H1 (cell line): Measurements from ENCODE around the gene KCNT1. TPM values are rescaled to one million over a fixed set of nuclear protein-coding genes. Genes with fewer than 3 reads are reported as not detected.

Experiments
- CTCF ChIA-PET: fragments of 300-600 bp; sonication (Branson Sonifier 250); formaldehyde crosslinking; loops from one replicate; lab custom pipeline; 2021; ENCODE audit not compliant: partially characterized antibody; lab: Charles Lee
- POLR2A ChIA-PET: fragments of 300-600 bp; sonication (Branson Sonifier 250); formaldehyde crosslinking; loops from one replicate; lab custom pipeline; 2021; ENCODE audit warnings: inconsistent platforms; ENCODE audit not compliant: partially characterized antibody; lab: Charles Lee
- DNase-seq, 2 experiments: peaks; one replicate each; pipeline versions ENCODE4 v3.0.0 to v3.0.0-alpha.2; 2010 to 2022; ENCODE audit warnings: low spot score in 2 of 2, low read depth in 1 of 2, mixed read lengths in 1 of 2
- FAIRE-seq: peaks from 2 replicates; lab custom pipeline; 2011; peaks lifted over from hg19 to GRCh38; lab: Jason Lieb, UNC
- H2AFZ ChIP-seq: 2 replicates; pipeline ENCODE4 v1.8.1; 2012; ENCODE audit warnings: low read length, inconsistent platforms
- H2AK5ac ChIP-seq: 2 replicates; pipeline ENCODE4 v1.6.1; 2013; ENCODE audit warnings: low read depth, low read length
- H2BK120ac ChIP-seq: replicated peaks from 2 replicates; pipeline ENCODE3; 2013; ENCODE audit warnings: low read depth, low read length, inconsistent platforms
- H2BK12ac ChIP-seq: 2 replicates; pipeline ENCODE4 v1.6.1; 2013; ENCODE audit warnings: low read depth, low read length
- H2BK15ac ChIP-seq: 2 replicates; pipeline ENCODE4 v1.6.1; 2013; ENCODE audit warnings: low read length
- H2BK20ac ChIP-seq: 2 replicates; pipeline ENCODE4 v1.6.1; 2013; ENCODE audit warnings: low read length
- H2BK5ac ChIP-seq: 2 replicates; pipeline ENCODE4 v1.6.1; 2013; ENCODE audit warnings: low read depth, low read length
- H3K14ac ChIP-seq: 2 replicates; pipeline ENCODE4 v1.6.1; 2013; ENCODE audit warnings: inconsistent platforms; ENCODE audit not compliant: insufficient read length
- H3K18ac ChIP-seq: 2 replicates; pipeline ENCODE4 v1.6.1; 2013; ENCODE audit warnings: low read length; ENCODE audit errors: extremely low read depth
- H3K23ac ChIP-seq: 2 replicates; pipeline ENCODE4 v1.6.1; 2013; ENCODE audit warnings: inconsistent platforms; ENCODE audit not compliant: insufficient read length
- H3K23me2 ChIP-seq: 2 replicates; pipeline ENCODE4 v1.6.1; 2013; ENCODE audit warnings: low read depth, low read length
- H3K27ac ChIP-seq: 2 replicates; pipeline ENCODE4 v1.6.1; 2011; ENCODE audit warnings: low read depth, low read length, inconsistent platforms
- H3K27me3 ChIP-seq, 4 experiments: replicated peaks in 1 of 4; 1 replicate in 1 of 4; 2 replicates in 3 of 4; pipeline versions ENCODE4 v1.6.1 to v1.8.1; 2011 to 2013; ENCODE audit warnings: low read length in 3 of 4, mild to moderate bottlenecking in 3 of 4, inconsistent platforms in 2 of 4, mixed read lengths in 2 of 4, moderate library complexity in 1 of 4; ENCODE audit not compliant: control insufficient read depth in 3 of 4, insufficient read depth in 3 of 4; ENCODE audit errors: extremely low read depth in 1 of 4
- H3K36me3 ChIP-seq, 4 experiments: 2 replicates each; pipeline versions ENCODE4 v1.6.1 to v1.8.1; 2011 to 2013; ENCODE audit warnings: mild to moderate bottlenecking in 4 of 4, low read length in 3 of 4, moderate library complexity in 2 of 4, control low read depth in 1 of 4, inconsistent platforms in 1 of 4; ENCODE audit not compliant: insufficient read depth in 4 of 4, control insufficient read depth in 2 of 4
- H3K4ac ChIP-seq: replicated peaks from 2 replicates; pipeline ENCODE3; 2013; ENCODE audit warnings: low read length, low read depth, mixed read lengths, inconsistent platforms; ENCODE audit not compliant: insufficient read length
- H3K4me1 ChIP-seq, 4 experiments: replicated peaks in 1 of 4; 1 replicate in 1 of 4; 2 replicates in 3 of 4; pipeline versions ENCODE4 v1.6.1 to v1.8.1; 2011 to 2013; ENCODE audit warnings: low read length in 3 of 4, inconsistent platforms in 2 of 4, mixed read lengths in 1 of 4; ENCODE audit not compliant: insufficient read depth in 4 of 4, control insufficient read depth in 3 of 4
- H3K4me2 ChIP-seq, 2 experiments: 2 replicates each; pipeline versions ENCODE4 v1.6.1 to v1.8.1; 2011 to 2013; ENCODE audit warnings: low read depth in 2 of 2, low read length in 2 of 2, control low read depth in 1 of 2, inconsistent platforms in 1 of 2, mild to moderate bottlenecking in 1 of 2; ENCODE audit not compliant: insufficient read depth in 1 of 2
- H3K4me3 ChIP-seq, 4 experiments: fragments of 200-600, 300-600 bp in 1 of 4; sonication (generic), shearing (Covaris generic), sonication (Bioruptor Twin) in 1 of 4; 2 replicates each; pipeline versions ENCODE4 v1.5.1 to v1.8.1; 2011 to 2016; ENCODE audit warnings: low read length in 4 of 4, low read depth in 3 of 4, control low read depth in 2 of 4, inconsistent platforms in 2 of 4, mild to moderate bottlenecking in 2 of 4, mixed read lengths in 1 of 4, moderate library complexity in 1 of 4; ENCODE audit not compliant: insufficient read depth in 2 of 4; ENCODE audit errors: extremely low read depth in 1 of 4
- H3K56ac ChIP-seq: replicated peaks from 2 replicates; pipeline ENCODE3; 2013; ENCODE audit warnings: low read depth, mild to moderate bottlenecking, mixed read lengths, low read length, inconsistent platforms; ENCODE audit not compliant: insufficient read length
- H3K79me1 ChIP-seq: 2 replicates; pipeline ENCODE4 v1.6.1; 2013; ENCODE audit warnings: low read depth, low read length, control low read depth
- H3K79me2 ChIP-seq, 2 experiments: 2 replicates each; pipeline versions ENCODE4 v1.6.1 to v1.8.1; 2012 to 2013; ENCODE audit warnings: low read length in 2 of 2, mild to moderate bottlenecking in 2 of 2, inconsistent platforms in 1 of 2; ENCODE audit not compliant: insufficient read depth in 2 of 2, control insufficient read depth in 1 of 2
- H3K9ac ChIP-seq, 4 experiments: replicated peaks in 1 of 4; 1 replicate in 1 of 4; 2 replicates in 3 of 4; pipeline versions ENCODE4 v1.6.1 to v1.8.1; 2011 to 2013; ENCODE audit warnings: low read depth in 3 of 4, low read length in 3 of 4, control low read depth in 2 of 4, mild to moderate bottlenecking in 2 of 4, moderate library complexity in 2 of 4, inconsistent platforms in 1 of 4; ENCODE audit errors: extremely low read depth in 1 of 4
- H3K9me3 ChIP-seq, 2 experiments: 2 replicates each; pipeline versions ENCODE4 v1.6.1 to v1.8.1; 2012 to 2013; ENCODE audit warnings: mild to moderate bottlenecking in 2 of 2, moderate library complexity in 2 of 2, control low read depth in 1 of 2, inconsistent platforms in 1 of 2, low read depth in 1 of 2, low read length in 1 of 2, mixed read lengths in 1 of 2; ENCODE audit not compliant: insufficient read depth in 2 of 2
- H4K20me1 ChIP-seq, 2 experiments: replicated peaks in 1 of 2; 2 replicates each; pipeline versions ENCODE3 to v1.8.1; 2011 to 2013; ENCODE audit warnings: inconsistent platforms in 2 of 2, low read length in 2 of 2, mild to moderate bottlenecking in 1 of 2; ENCODE audit not compliant: insufficient read depth in 2 of 2, control insufficient read depth in 1 of 2
- H4K5ac ChIP-seq: 2 replicates; pipeline ENCODE4 v1.6.1; 2013; ENCODE audit warnings: low read length, low read depth, mixed read lengths, inconsistent platforms; ENCODE audit not compliant: insufficient read length
- H4K8ac ChIP-seq: 2 replicates; pipeline ENCODE4 v1.8.0; 2013; ENCODE audit warnings: mild to moderate bottlenecking, moderate library complexity, low read length, inconsistent platforms; ENCODE audit not compliant: insufficient read depth; ENCODE audit errors: extremely low read depth
- H4K91ac ChIP-seq: replicated peaks from 2 replicates; pipeline ENCODE3; 2013; ENCODE audit warnings: low read length, mixed read lengths, inconsistent platforms; ENCODE audit not compliant: insufficient read length
- ASH2L ChIP-seq: fragments of 200-600, 300-600 bp; sonication (generic); IDR thresholded peaks from one replicate; pipeline ENCODE4 v1.7.1; 2017; ENCODE audit warnings: low read length
- BACH1 ChIP-seq: IDR thresholded peaks from 2 replicates; pipeline ENCODE4 v1.6.1; 2012; ENCODE audit warnings: low read length, improper control_type of control experiment
- CEBPB ChIP-seq: IDR thresholded peaks from 2 replicates; pipeline ENCODE4 v1.6.1; 2012; ENCODE audit warnings: low read depth, low read length
- CHD1 ChIP-seq: IDR thresholded peaks from 2 replicates; pipeline ENCODE4 v1.6.1; 2012; ENCODE audit warnings: low read depth, low read length, improper control_type of control experiment
- CTCF ChIP-seq, 3 experiments: IDR thresholded peaks; 1 replicate in 2 of 3; 2 replicates in 1 of 3; pipeline versions ENCODE4 v1.5.1 to v1.6.1; 2011; ENCODE audit warnings: low read length in 3 of 3, mild to moderate bottlenecking in 3 of 3, inconsistent platforms in 2 of 3, low read depth in 1 of 3, moderate library complexity in 1 of 3; ENCODE audit not compliant: insufficient read depth in 1 of 3; ENCODE audit errors: control extremely low read depth in 1 of 3
- KDM4A ChIP-seq: IDR thresholded peaks from one replicate; pipeline ENCODE4 v1.7.1; 2012; ENCODE audit warnings: low read depth, mild to moderate bottlenecking, moderate library complexity, low read length, inconsistent platforms; ENCODE audit not compliant: severe bottlenecking
- POU5F1 ChIP-seq: IDR thresholded peaks from 2 replicates; pipeline ENCODE4 v1.6.1; 2011; ENCODE audit warnings: low read depth, mild to moderate bottlenecking, low read length, moderate library complexity
- SIRT6 ChIP-seq: IDR thresholded peaks from one replicate; pipeline ENCODE4 v1.7.1; 2012; ENCODE audit warnings: low read length, inconsistent platforms
- SIX5 ChIP-seq: IDR thresholded peaks from 2 replicates; pipeline ENCODE4 v1.6.1; 2011; ENCODE audit warnings: mild to moderate bottlenecking, low read depth, low read length
- SP4 ChIP-seq: IDR thresholded peaks from 2 replicates; pipeline ENCODE4 v1.6.1; 2012; ENCODE audit warnings: low read length, inconsistent platforms
- TAF1 ChIP-seq: IDR thresholded peaks from 2 replicates; pipeline ENCODE4 v1.6.1; 2011; ENCODE audit warnings: mild to moderate bottlenecking, low read depth, low read length
- USF2 ChIP-seq: IDR thresholded peaks from 2 replicates; pipeline ENCODE4 v1.6.1; 2011; ENCODE audit warnings: low read length, improper control_type of control experiment
- WGBS, 2 experiments: shearing (Covaris generic) in 1 of 2; methylation state at CpG; one replicate each; pipeline versions ENCODE4 v1.1.6 to v1.1.7; 2013 to 2015; ENCODE audit warnings: low lambda C conversion rate in 2 of 2, mixed read lengths in 2 of 2, inconsistent platforms in 1 of 2, low coverage in 1 of 2, missing lambda C conversion rate in 1 of 2; ENCODE audit not compliant: insufficient replicate concordance in 2 of 2, insufficient coverage in 1 of 2, insufficient read length in 1 of 2; ENCODE audit errors: extremely low coverage in 1 of 2, missing lambda C conversion rate in 1 of 2; 5-methylcytosine and 5-hydroxymethylcytosine counted together
- polyA plus RNA-seq, 7 experiments: library from polyadenylated mRNA; depleted of rRNA in 3 of 7; stranded (reverse) in 5 of 7; unstranded in 2 of 7; fragments of >200 nt in 5 of 7; fragments of 200-250 nt in 2 of 7; gene quantifications; 1 replicate in 5 of 7; 2 replicates in 1 of 7; 4 replicates in 1 of 7; pipeline versions ENCODE4 v1.2.1 to v1.2.3, GENCODE V29; 2011 to 2013; ENCODE audit warnings: missing spikeins in 2 of 7, mixed read lengths in 2 of 7
- total RNA-seq: library from RNA; stranded (reverse); fragmentation: NEBNext Ultra II Directional; extraction: Animal tissue kit (Norgen Biotek cat#: 25700); gene quantifications from 2 replicates; pipeline ENCODE4 v1.2.1, GENCODE V29; 2021

KCNT1 gene
- total and polyA plus RNA-seq, 2 of the 8 experiments (the other 6 are each of a cell fraction or from before 2014, with no cell fraction given) = 0.13 to 0.20 TPM

- H2BK5ac ChIP-seq = no peak overlapping the region
- no peak overlapping the region for H2AK5ac ChIP-seq
- no peaks in the 10 kb centered on the region for H3K79me1 ChIP-seq
- no peak overlapping the region for H3K23ac ChIP-seq
- H4K20me1 ChIP-seq = no peaks in the 10 kb centered on the region
- no peaks in the 10 kb centered on the region for H3K4me1 ChIP-seq
- no peak overlapping the region for H3K9ac ChIP-seq
- H3K27me3 ChIP-seq = no peaks in the 10 kb centered on the region
- no peak overlapping the region for H2BK15ac ChIP-seq
- no peak overlapping the region for H2AFZ ChIP-seq
- ChIA-PET CTCF (interaction anchor here (0.7 to 1.5 kb wide), 8 partner anchors 13 to 187 kb away, joined by 3 to 6 read pairs (median 3); partner anchors contain the start of gene UBAC1), POLR2A (interaction anchor here (1.2 kb wide), 1 partner anchor 90 kb away, joined by 3 read pairs; no protein-coding TSS in a partner anchor)
- no peak overlapping the region for H3K18ac ChIP-seq
- no peak overlapping the region for H3K56ac ChIP-seq
- no peaks in the 10 kb centered on the region for H3K79me2 ChIP-seq
- no peak overlapping the region for H2BK20ac ChIP-seq
- no peak for DNase-seq
- no peak overlapping the region for H3K4ac ChIP-seq
- no peak overlapping the region for H3K27ac ChIP-seq
- H4K8ac ChIP-seq = no peak overlapping the region
- H4K5ac ChIP-seq = no peak overlapping the region
- no peak overlapping the region for H3K4me3 ChIP-seq
- no peaks in the 10 kb centered on the region for H3K36me3 ChIP-seq
- 93% methylated on average over 7 of the region's 11 CpGs; no CpG with 5 or more reads in 1 of the 2 experiments for WGBS, 2 experiments
- H2BK12ac ChIP-seq = no peak overlapping the region
- H4K91ac ChIP-seq = no peak overlapping the region
- no peak overlapping the region for H2BK120ac ChIP-seq
- H3K9me3 ChIP-seq = no peaks in the 10 kb centered on the region
- H3K14ac ChIP-seq = no peak overlapping the region
- FAIRE-seq = no peak
- H3K4me2 ChIP-seq = no peak overlapping the region
- H3K23me2 ChIP-seq = no peaks in the 10 kb centered on the region
- TF ChIP-seq TAF1 (no peak), BACH1 (no peak), CTCF (IDR thresholded peaks at IDR 0.05; ENCODE audit: control extremely low read depth in 1 of 3, insufficient read depth in 1 of 3, low read depth in 1 of 3, low read length in 3 of 3) (no peak), CEBPB (no peak), SIRT6 (no peak), ASH2L (no peak), POU5F1 (no peak), SP4 (no peak), USF2 (no peak), CHD1 (no peak), KDM4A (no peak), SIX5 (no peak)
These were observed 88.9 kb downstream of the KCNT1 start for GRCh38 chr9:135790850-135791249.
